Measurements from ENCODE around the gene RIC3. TPM values are rescaled to one million over a fixed set of nuclear protein-coding genes. Genes with fewer than 3 reads are reported as not detected.

Gene RIC3
- total RNA-seq, 3 donors from 2014 or later, result 1.5 to 16.4 (median 2.0) TPM

DNA sequence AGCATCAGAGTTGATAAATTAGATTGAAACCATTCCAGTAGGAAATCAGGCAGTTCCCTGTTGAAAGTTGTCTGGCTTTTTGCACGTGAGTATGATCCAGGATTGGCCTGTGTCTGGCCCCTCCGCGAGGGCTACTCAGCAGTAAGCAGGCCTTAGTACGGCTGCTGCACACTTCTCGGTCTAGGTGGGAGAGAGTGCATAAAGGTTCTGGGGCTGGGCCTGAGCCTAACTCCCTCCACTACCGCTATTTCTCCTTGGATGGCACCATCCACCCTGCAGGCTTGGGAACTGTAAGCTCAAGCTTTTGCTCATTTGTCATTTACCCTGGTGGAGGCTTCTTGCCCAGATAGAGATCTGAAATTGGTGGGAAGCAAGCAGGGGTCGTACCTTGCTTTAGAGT, 65.9 kb downstream of the RIC3 start:
- intact Hi-C loops (cut with DNase I, micrococcal nuclease), result no loop called here
- ATAC-seq (no peak), DNase-seq (no peak)

DNA sequence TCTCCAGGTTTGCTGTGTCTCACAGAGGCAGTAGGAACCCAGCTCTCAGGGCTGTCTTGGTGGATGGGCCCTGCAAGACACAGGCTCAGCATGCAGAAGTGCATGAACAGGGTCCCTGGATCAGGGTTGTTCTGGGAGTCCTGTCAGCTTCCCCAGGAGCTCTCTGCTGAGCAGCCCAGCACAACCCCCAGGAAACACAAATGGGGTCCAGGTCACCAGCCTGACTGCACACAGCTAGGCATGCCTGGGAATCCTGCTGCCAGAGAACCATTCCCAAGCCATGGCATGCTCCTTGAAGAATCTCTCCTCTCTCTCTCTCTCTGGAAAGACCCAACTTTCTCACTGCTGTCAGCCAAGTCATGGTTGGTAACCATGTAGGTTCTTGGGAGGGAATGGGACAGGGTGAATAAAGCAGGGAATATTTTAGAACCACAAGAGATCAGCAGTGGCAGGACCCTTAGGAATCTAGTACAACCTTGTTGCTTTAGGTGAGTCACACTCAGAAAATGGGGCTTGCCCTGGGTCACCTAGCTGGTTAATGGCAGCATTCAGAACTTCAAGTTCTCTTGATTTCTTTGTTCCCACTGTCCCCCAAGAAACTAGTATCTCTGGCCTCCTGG, 66.4 kb downstream of the RIC3 start:
- H3K9me3 ChIP-seq, result no peaks in the 10 kb centered on the region
- no peaks in the 10 kb centered on the region for H3K36me3 ChIP-seq (ENCODE audit: low read depth)
- DNase-seq (no peak), ATAC-seq (no peak)
- no peak overlapping the region for H3K4me3 ChIP-seq
- TF ChIP-seq, protein P1, sequence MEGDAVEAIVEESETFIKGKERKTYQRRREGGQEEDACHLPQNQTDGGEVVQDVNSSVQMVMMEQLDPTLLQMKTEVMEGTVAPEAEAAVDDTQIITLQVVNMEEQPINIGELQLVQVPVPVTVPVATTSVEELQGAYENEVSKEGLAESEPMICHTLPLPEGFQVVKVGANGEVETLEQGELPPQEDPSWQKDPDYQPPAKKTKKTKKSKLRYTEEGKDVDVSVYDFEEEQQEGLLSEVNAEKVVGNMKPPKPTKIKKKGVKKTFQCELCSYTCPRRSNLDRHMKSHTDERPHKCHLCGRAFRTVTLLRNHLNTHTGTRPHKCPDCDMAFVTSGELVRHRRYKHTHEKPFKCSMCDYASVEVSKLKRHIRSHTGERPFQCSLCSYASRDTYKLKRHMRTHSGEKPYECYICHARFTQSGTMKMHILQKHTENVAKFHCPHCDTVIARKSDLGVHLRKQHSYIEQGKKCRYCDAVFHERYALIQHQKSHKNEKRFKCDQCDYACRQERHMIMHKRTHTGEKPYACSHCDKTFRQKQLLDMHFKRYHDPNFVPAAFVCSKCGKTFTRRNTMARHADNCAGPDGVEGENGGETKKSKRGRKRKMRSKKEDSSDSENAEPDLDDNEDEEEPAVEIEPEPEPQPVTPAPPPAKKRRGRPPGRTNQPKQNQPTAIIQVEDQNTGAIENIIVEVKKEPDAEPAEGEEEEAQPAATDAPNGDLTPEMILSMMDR (IDR thresholded peaks at IDR 0.05), result no peak
- intact Hi-C loops (cut with DNase I, micrococcal nuclease), result no loop called here
- no peaks in the 10 kb centered on the region for H3K4me1 ChIP-seq (ENCODE audit: low read depth)

More for the DNA sequence above, 65.9 kb downstream of the RIC3 start:
- Histone ChIP-seq H3K4me1 (ENCODE audit: low read depth) (no peaks in the 10 kb centered on the region), H3K36me3 (ENCODE audit: low read depth) (no peaks in the 10 kb centered on the region), H3K4me3 (no peak overlapping the region), H3K9me3 (no peaks in the 10 kb centered on the region)
- TF ChIP-seq, protein P1 (IDR thresholded peaks at IDR 0.05), result no peak

DNA sequence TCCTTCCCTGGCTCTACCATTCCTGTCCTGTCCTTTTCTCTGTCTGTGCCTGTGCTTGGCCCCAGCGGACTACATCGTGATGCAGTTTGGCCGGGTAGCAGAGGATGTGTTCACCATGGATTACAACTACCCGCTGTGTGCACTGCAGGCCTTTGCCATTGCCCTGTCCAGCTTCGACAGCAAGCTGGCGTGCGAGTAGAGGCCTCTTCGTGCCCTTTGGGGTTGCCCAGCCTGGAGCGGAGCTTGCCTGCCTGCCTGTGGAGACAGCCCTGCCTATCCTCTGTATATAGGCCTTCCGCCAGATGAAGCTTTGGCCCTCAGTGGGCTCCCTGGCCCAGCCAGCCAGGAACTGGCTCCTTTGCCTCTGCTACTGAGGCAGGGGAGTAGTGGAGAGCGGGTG, 67.4 kb downstream of the RIC3 start:
- H3K36me3 ChIP-seq (ENCODE audit: low read depth), result no peaks in the 10 kb centered on the region
- TF ChIP-seq, protein P1 (IDR thresholded peaks at IDR 0.05), result no peak
- no peak for DNase-seq
- H3K4me1 ChIP-seq (ENCODE audit: low read depth), result no peaks in the 10 kb centered on the region
- no peaks in the 10 kb centered on the region for H3K9me3 ChIP-seq
- no peak overlapping the region for H3K4me3 ChIP-seq
- ATAC-seq, result no peak
- intact Hi-C loops (cut with DNase I, micrococcal nuclease), result no loop called here

DNA sequence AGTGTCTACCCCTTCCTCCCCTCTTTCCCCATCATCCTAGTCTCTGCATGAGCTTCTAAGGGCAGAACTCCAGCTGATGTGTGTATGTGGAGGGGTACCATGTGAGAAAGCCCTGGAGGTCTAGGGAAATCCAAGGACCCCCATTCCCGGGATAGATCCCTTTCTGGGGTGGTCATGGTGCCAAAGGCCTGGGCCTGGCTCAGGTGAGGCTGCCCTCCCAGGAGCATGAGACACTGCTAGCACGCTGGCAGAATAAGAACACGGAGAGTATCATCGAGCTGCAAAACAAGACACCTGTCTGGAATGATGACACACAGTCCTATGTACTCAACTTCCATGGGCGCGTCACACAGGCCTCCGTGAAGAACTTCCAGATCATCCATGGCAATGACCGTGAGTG, 68.2 kb downstream of the RIC3 start:
- ATAC-seq (no peak), DNase-seq (no peak)
- H3K36me3 ChIP-seq (ENCODE audit: low read depth), result no peaks in the 10 kb centered on the region
- H3K9me3 ChIP-seq, result no peaks in the 10 kb centered on the region
- TF ChIP-seq, protein P1 (IDR thresholded peaks at IDR 0.05), result no peak
- H3K4me3 ChIP-seq, result no peak overlapping the region
- no peaks in the 10 kb centered on the region for H3K4me1 ChIP-seq (ENCODE audit: low read depth)
- intact Hi-C loops (cut with DNase I, micrococcal nuclease), result no loop called here

DNA sequence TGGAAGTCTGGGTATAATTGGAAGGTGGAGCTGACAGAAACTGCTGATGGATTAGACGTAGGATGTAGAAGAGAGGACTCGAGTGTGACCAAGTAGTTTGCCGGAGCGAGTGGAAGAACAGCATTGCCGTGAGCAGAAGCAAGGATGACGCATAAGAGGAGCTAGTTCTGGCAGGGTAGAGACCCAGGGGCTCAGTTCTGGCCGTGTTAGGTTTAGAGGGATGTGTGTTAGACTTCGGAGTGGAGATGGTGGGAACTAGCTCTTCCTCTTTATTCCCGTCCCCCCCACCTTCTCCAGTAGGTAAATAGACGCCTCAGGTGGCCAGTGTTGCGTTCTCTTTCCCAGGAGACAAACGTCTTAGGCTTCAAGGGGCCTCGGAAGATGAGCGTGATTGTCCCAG, 68.7 kb downstream of the RIC3 start:
- DNase-seq, result no peak
- TF ChIP-seq, protein P1 (IDR thresholded peaks at IDR 0.05), result no peak
- intact Hi-C loops (cut with DNase I, micrococcal nuclease), result no loop called here
- no peaks in the 10 kb centered on the region for H3K9me3 ChIP-seq
- H3K4me3 ChIP-seq, result no peak overlapping the region
- H3K4me1 ChIP-seq (ENCODE audit: low read depth), result no peaks in the 10 kb centered on the region
- no peak for ATAC-seq
- H3K36me3 ChIP-seq (ENCODE audit: low read depth), result no peaks in the 10 kb centered on the region
